Endothelial cell of umbilical vein (primary cell): Measurements from ENCODE around the gene CDKN1A. TPM values are rescaled to one million over a fixed set of nuclear protein-coding genes. Genes with fewer than 3 reads are reported as not detected.

Experiments
- BruUV-seq: library from RNA; stranded (reverse); fragments of 400-500 nt; replicated peaks from 2 replicates; lab custom pipeline; 2021; lab: Mats Ljungman, UMichigan
- CTCF ChIA-PET: fragments of 300-600, 350-600 bp; sonication (Branson Sonifier 250); formaldehyde crosslinking; loops from one replicate; lab custom pipeline; 2021; ENCODE audit warnings: antibody characterized with exemption, inconsistent platforms; lab: Charles Lee
- POLR2A ChIA-PET: fragments of 300-600, 350-600 bp; sonication (Branson Sonifier 250); formaldehyde crosslinking; loops from one replicate; lab custom pipeline; 2021; ENCODE audit warnings: antibody characterized with exemption, inconsistent platforms; lab: Charles Lee
- DNase-seq: peaks from one replicate; pipeline ENCODE4 v3.0.0-alpha.2; 2011; ENCODE audit warnings: low read depth, low spot score
- FAIRE-seq: peaks from 2 replicates; lab custom pipeline; 2011; peaks lifted over from hg19 to GRCh38; lab: Jason Lieb, UNC
- H2AFZ ChIP-seq: 2 replicates; pipeline ENCODE4 v1.6.0; 2012; ENCODE audit warnings: low read depth, low read length, control low read depth, inconsistent platforms
- H3K27ac ChIP-seq: 2 replicates; pipeline ENCODE4 v1.5.1; 2011; ENCODE audit warnings: low read depth, mild to moderate bottlenecking, control low read depth, low read length, moderate library complexity; ENCODE audit not compliant: insufficient read depth
- H3K27me3 ChIP-seq, 2 experiments: 2 replicates each; pipeline versions ENCODE4 v1.6.0 to v1.6.1; 2011; ENCODE audit warnings: low read length in 2 of 2, mixed read lengths in 1 of 2; ENCODE audit not compliant: control insufficient read depth in 2 of 2, insufficient read depth in 2 of 2
- H3K36me3 ChIP-seq, 2 experiments: 2 replicates in 1 of 2; 3 replicates in 1 of 2; pipeline ENCODE4 v1.5.1; 2011; ENCODE audit warnings: low read length in 2 of 2, mild to moderate bottlenecking in 1 of 2, moderate library complexity in 1 of 2; ENCODE audit not compliant: control insufficient read depth in 2 of 2, insufficient read depth in 2 of 2; ENCODE audit errors: extremely low read depth in 1 of 2
- H3K4me1 ChIP-seq: 3 replicates; pipeline ENCODE4 v1.5.1; 2011; ENCODE audit warnings: mild to moderate bottlenecking, low read length; ENCODE audit not compliant: control insufficient read depth, insufficient read depth; ENCODE audit errors: extremely low read depth
- H3K4me2 ChIP-seq: 2 replicates; pipeline ENCODE4 v1.6.1; 2011; ENCODE audit warnings: low read length, control low read depth, mixed read lengths; ENCODE audit not compliant: insufficient read depth
- H3K4me3 ChIP-seq, 3 experiments: fragments of 200-600 bp in 1 of 3; sonication (generic), shearing (Covaris generic) in 1 of 3; replicated peaks in 1 of 3; 2 replicates each; pipeline ENCODE4 v1.5.1; 2011 to 2016; ENCODE audit warnings: control low read depth in 3 of 3, low read length in 3 of 3, mild to moderate bottlenecking in 2 of 3, inconsistent platforms in 1 of 3, low read depth in 1 of 3, moderate library complexity in 1 of 3; ENCODE audit not compliant: insufficient read depth in 1 of 3
- H3K79me2 ChIP-seq: 2 replicates; pipeline ENCODE4 v1.6.0; 2012; ENCODE audit warnings: low read length, inconsistent platforms; ENCODE audit not compliant: control insufficient read depth, insufficient read depth
- H3K9ac ChIP-seq: replicated peaks from 2 replicates; pipeline ENCODE3; 2011; ENCODE audit warnings: low read length, control low read depth; ENCODE audit not compliant: insufficient read depth; ENCODE audit errors: extremely low read depth
- H3K9me1 ChIP-seq: replicated peaks from 3 replicates; pipeline ENCODE4 v1.6.0; 2011; ENCODE audit warnings: mild to moderate bottlenecking, low read length; ENCODE audit not compliant: control insufficient read depth, insufficient read depth; ENCODE audit errors: extremely low read depth
- H3K9me3 ChIP-seq: replicated peaks from 2 replicates; pipeline ENCODE4 v1.5.1; 2012; ENCODE audit warnings: low read length, inconsistent platforms; ENCODE audit not compliant: control insufficient read depth, insufficient read depth
- H4K20me1 ChIP-seq: replicated peaks from 2 replicates; pipeline ENCODE3; 2011; ENCODE audit warnings: mild to moderate bottlenecking, low read length; ENCODE audit not compliant: control insufficient read depth, insufficient read depth; ENCODE audit errors: extremely low read depth
- EZH2 ChIP-seq: IDR thresholded peaks from 2 replicates; pipeline ENCODE4 v1.6.1; 2012; ENCODE audit warnings: borderline replicate concordance, low read depth, mild to moderate bottlenecking, moderate library complexity, low read length, inconsistent platforms; ENCODE audit not compliant: severe bottlenecking
- FOS ChIP-seq: IDR thresholded peaks from 2 replicates; pipeline ENCODE4 v1.6.1; 2011; ENCODE audit warnings: mild to moderate bottlenecking, low read length, moderate library complexity, borderline replicate concordance; ENCODE audit not compliant: insufficient read depth
- GATA2 ChIP-seq: IDR thresholded peaks from 2 replicates; pipeline ENCODE4 v1.7.0; 2011; ENCODE audit warnings: low read depth, mild to moderate bottlenecking, moderate library complexity, mixed read lengths, low read length; ENCODE audit not compliant: insufficient read length, insufficient read depth
- JUN ChIP-seq: IDR thresholded peaks from 2 replicates; pipeline ENCODE4 v1.6.1; 2011; ENCODE audit warnings: borderline replicate concordance, low read depth; ENCODE audit not compliant: insufficient read length, insufficient read depth
- MYC ChIP-seq: IDR thresholded peaks from one replicate; pipeline ENCODE4 v1.6.1; 2011; ENCODE audit warnings: mild to moderate bottlenecking, low read depth, low read length
- POLR2A ChIP-seq: IDR thresholded peaks from 2 replicates; pipeline ENCODE4 v1.6.1; 2012; ENCODE audit warnings: low read depth, mild to moderate bottlenecking, control low read depth, low read length
- POLR2AphosphoS5 ChIP-seq: IDR thresholded peaks from 2 replicates; pipeline ENCODE4 v1.6.1; 2012; ENCODE audit warnings: low read depth, mild to moderate bottlenecking, control low read depth, low read length, moderate library complexity; ENCODE audit not compliant: insufficient read depth
- dilution Hi-C: fragments of 300-500 bp; cut with MboI; formaldehyde crosslinking; loops from one replicate; pipeline ENCODE4 v1.15.0; 2019; ENCODE audit warnings: low sequenced_read_pairs; ENCODE audit not compliant: extremely low pct_ligation_motif_present
- intact Hi-C: fragments of 100-400 bp; cut with micrococcal nuclease; formaldehyde crosslinking; loops from one replicate; pipeline ENCODE4 v1.10.0; 2022
- polyA plus RNA-seq, 4 experiments: library from polyadenylated mRNA; depleted of rRNA in 3 of 4; stranded (reverse) in 3 of 4; unstranded in 1 of 4; fragments of >200 nt; gene quantifications; 2 replicates each; pipeline versions ENCODE4 v1.2.1 to v1.2.3, GENCODE V29; 2011 to 2012; ENCODE audit warnings: missing spikeins in 1 of 4
- total RNA-seq: library from RNA; stranded (reverse); gene quantifications from 2 replicates; pipeline ENCODE4 v1.2.3, GENCODE V29; 2021
- TF ChIP-seq, protein P1 (sequence below): IDR thresholded peaks from 2 replicates; pipeline ENCODE4 v1.6.1; 2011; ENCODE audit not compliant: insufficient read depth, insufficient read length
- TF ChIP-seq, protein P2 (sequence below), 2 donors: IDR thresholded peaks; 1 replicate in 1 of 2; 2 replicates in 1 of 2; pipeline ENCODE4 v1.5.1; 2011; ENCODE audit warnings: low read length in 2 of 2, mild to moderate bottlenecking in 2 of 2, moderate library complexity in 2 of 2, control low read depth in 1 of 2, inconsistent platforms in 1 of 2, low read depth in 1 of 2; ENCODE audit not compliant: insufficient read depth in 1 of 2; ENCODE audit errors: extremely low read depth in 1 of 2

The CDKN1A gene
- total and polyA plus RNA-seq, 2 donors (not counting 3 experiments of a cell fraction or from before 2014, with no cell fraction given) = 170 to 238 TPM

DNA sequence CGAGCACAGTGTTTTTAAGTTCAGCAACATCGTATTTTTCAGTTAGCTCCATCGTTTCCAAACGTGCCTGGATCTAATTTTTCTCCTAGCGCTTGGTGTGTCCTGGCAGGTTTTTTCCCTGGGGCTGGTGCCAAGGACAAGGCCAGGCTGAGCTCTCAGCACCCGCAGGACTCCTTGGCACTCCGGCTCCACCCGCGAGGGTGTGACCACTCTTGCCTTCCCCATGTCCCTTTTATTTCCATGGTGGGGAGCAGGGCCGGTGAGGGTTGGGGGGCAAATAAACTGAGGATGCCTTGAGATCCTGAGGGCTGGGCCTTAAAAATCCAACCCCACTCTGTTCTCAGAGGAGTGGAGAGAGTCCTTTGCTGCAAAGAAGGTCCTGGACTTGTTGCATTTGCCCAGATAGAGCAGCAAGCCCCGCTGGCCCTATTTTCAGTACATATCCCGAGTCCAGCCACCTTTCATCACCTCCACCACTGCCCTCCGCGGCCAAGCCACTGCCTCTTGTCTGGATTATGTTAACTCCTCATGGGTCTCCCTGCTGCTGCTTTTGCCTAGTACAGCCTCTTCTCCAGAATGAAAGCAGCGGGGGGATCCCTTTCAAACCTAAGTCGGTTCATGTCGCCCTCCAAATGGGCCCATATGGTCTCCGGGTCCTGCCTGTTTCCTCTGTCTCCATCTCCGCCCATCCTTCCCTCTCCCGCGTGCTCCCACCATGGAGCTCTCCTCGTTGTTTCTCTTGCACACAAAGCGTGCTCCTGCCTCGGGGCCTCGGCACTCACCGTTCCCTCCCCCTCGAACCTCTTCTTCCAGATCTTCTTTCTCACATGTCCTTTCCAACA lies 14.6 kb downstream of the CDKN1A start:
- Histone ChIP-seq H3K4me3 (no peak overlapping the region), H3K27me3 (no peaks in the 10 kb centered on the region), H3K4me1 (no peaks in the 10 kb centered on the region), H2AFZ (no peak overlapping the region), H3K36me3 (no peaks in the 10 kb centered on the region), H3K79me2 (no peaks in the 10 kb centered on the region), H3K9me3 (no peaks in the 10 kb centered on the region), H4K20me1 (no peaks in the 10 kb centered on the region), H3K9ac (no peak overlapping the region), H3K27ac (no peak overlapping the region), H3K4me2 (no peak overlapping the region), H3K9me1 (no peaks in the 10 kb centered on the region)
- ChIA-PET POLR2A (no interaction called here), CTCF (interaction anchor here (0.6 to 1.2 kb wide), 3 partner anchors 13 to 307 kb away, joined by 3 to 5 read pairs (median 3); no protein-coding TSS in a partner anchor)
- dilution Hi-C loops = no loop called here
- FAIRE-seq = no peak
- intact Hi-C loops = no loop called here
- BruUV-seq = no TSS peak
- no peak for DNase-seq
- TF ChIP-seq EZH2 = no peak
- TF ChIP-seq FOS = no peak
- TF ChIP-seq, protein P1, sequence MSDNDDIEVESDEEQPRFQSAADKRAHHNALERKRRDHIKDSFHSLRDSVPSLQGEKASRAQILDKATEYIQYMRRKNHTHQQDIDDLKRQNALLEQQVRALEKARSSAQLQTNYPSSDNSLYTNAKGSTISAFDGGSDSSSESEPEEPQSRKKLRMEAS = no peak
- TF ChIP-seq GATA2 = no peak
- TF ChIP-seq POLR2AphosphoS5 = no peak
- TF ChIP-seq MYC = no peak
- no peak for TF ChIP-seq JUN
- TF ChIP-seq, protein P2, sequence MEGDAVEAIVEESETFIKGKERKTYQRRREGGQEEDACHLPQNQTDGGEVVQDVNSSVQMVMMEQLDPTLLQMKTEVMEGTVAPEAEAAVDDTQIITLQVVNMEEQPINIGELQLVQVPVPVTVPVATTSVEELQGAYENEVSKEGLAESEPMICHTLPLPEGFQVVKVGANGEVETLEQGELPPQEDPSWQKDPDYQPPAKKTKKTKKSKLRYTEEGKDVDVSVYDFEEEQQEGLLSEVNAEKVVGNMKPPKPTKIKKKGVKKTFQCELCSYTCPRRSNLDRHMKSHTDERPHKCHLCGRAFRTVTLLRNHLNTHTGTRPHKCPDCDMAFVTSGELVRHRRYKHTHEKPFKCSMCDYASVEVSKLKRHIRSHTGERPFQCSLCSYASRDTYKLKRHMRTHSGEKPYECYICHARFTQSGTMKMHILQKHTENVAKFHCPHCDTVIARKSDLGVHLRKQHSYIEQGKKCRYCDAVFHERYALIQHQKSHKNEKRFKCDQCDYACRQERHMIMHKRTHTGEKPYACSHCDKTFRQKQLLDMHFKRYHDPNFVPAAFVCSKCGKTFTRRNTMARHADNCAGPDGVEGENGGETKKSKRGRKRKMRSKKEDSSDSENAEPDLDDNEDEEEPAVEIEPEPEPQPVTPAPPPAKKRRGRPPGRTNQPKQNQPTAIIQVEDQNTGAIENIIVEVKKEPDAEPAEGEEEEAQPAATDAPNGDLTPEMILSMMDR (IDR thresholded peaks at IDR 0.05; ENCODE audit: extremely low read depth in 1 of 2, insufficient read depth in 1 of 2, low read depth in 1 of 2, low read length in 2 of 2) = no peak
- no peak for TF ChIP-seq POLR2A
